SK-N-SH treated with all-trans-retinoic acid at 6 μM for 48 hours (cell line): ENCODE data around the gene PRUNE2.

ENCODE experiments used
- ATAC-seq: fragments of 200-7000 bp; cut with Tn5 transposase; 3 replicates; pipeline ENCODE4 v1.9.1; 2020; ENCODE audit warnings: mild to moderate bottlenecking, moderate library complexity
- ARNTL ChIP-seq: fragments of 450-650 bp; formaldehyde crosslinking; IDR thresholded peaks from 2 replicates; pipeline ENCODE4 v1.5.0; 2020; ENCODE audit warnings: low read depth, mild to moderate bottlenecking, moderate library complexity, borderline replicate concordance
- CREB5 ChIP-seq: fragments of 250-450 bp; sonication (Bioruptor Pico); IDR thresholded peaks from 2 replicates; pipeline ENCODE4 v1.5.1; 2020; ENCODE audit warnings: low read depth, mild to moderate bottlenecking, moderate library complexity
- CSDC2 ChIP-seq: fragments of 250-450 bp; sonication (Bioruptor Pico); IDR thresholded peaks from 2 replicates; pipeline ENCODE4 v1.5.0; 2020; ENCODE audit warnings: mild to moderate bottlenecking, moderate library complexity
- CSRNP3 ChIP-seq: fragments of 250-450 bp; sonication (Bioruptor Pico); IDR thresholded peaks from 2 replicates; pipeline ENCODE4 v1.5.1; 2021; ENCODE audit warnings: mild to moderate bottlenecking, moderate library complexity
- ESRRG ChIP-seq: fragments of 250-450 bp; sonication (Bioruptor Pico); IDR thresholded peaks from 2 replicates; pipeline ENCODE4 v1.6.1; 2021; ENCODE audit warnings: mild to moderate bottlenecking
- GLIS3 ChIP-seq: fragments of 250-450 bp; sonication (Bioruptor Pico); IDR thresholded peaks from 2 replicates; pipeline ENCODE4 v1.5.0; 2020; ENCODE audit warnings: mild to moderate bottlenecking, moderate library complexity
- ISL1 ChIP-seq: fragments of 250-450 bp; sonication (Bioruptor Pico); IDR thresholded peaks from 2 replicates; pipeline ENCODE4 v2.1.2; 2022; ENCODE audit warnings: mild to moderate bottlenecking, moderate library complexity
- OSR1 ChIP-seq: fragments of 250-450 bp; sonication (Bioruptor Pico); IDR thresholded peaks from 2 replicates; pipeline ENCODE4 v1.8.0; 2022; ENCODE audit warnings: moderate library complexity, mild to moderate bottlenecking, inconsistent platforms
- POU6F1 ChIP-seq: fragments of 250-450 bp; sonication (Bioruptor Pico); IDR thresholded peaks from 2 replicates; pipeline ENCODE4 v1.8.0; 2021; ENCODE audit warnings: low read depth, mild to moderate bottlenecking, moderate library complexity, borderline replicate concordance
- PPARA ChIP-seq: fragments of 250-450 bp; sonication (Bioruptor Pico); IDR thresholded peaks from 2 replicates; pipeline ENCODE4 v1.5.0; 2020; ENCODE audit warnings: mild to moderate bottlenecking, borderline replicate concordance
- RARB ChIP-seq: fragments of 250-450 bp; sonication (Bioruptor Pico); IDR thresholded peaks from 2 replicates; pipeline ENCODE4 v1.8.0; 2021; ENCODE audit warnings: mild to moderate bottlenecking, moderate library complexity
- SNAI2 ChIP-seq: fragments of 250-450 bp; sonication (Bioruptor Pico); IDR thresholded peaks from 2 replicates; pipeline ENCODE4 v1.5.0; 2020; ENCODE audit warnings: mild to moderate bottlenecking, moderate library complexity
- TCF4 ChIP-seq: fragments of 250-450 bp; sonication (Bioruptor Pico); IDR thresholded peaks from 2 replicates; pipeline ENCODE4 v1.8.0; 2021; ENCODE audit warnings: mild to moderate bottlenecking, moderate library complexity, borderline replicate concordance
- TOX ChIP-seq: fragments of 250-450 bp; sonication (Bioruptor Pico); IDR thresholded peaks from 2 replicates; pipeline ENCODE4 v1.8.0; 2021; ENCODE audit warnings: mild to moderate bottlenecking, moderate library complexity, borderline replicate concordance
- TSHZ2 ChIP-seq: fragments of 250-450 bp; sonication (Bioruptor Pico); IDR thresholded peaks from 2 replicates; pipeline ENCODE4 v1.5.0; 2020; ENCODE audit warnings: mild to moderate bottlenecking, moderate library complexity
- ZC3H10 ChIP-seq: fragments of 250-450 bp; sonication (Bioruptor Pico); IDR thresholded peaks from 2 replicates; pipeline ENCODE4 v1.5.1; 2021; ENCODE audit warnings: mild to moderate bottlenecking, moderate library complexity
- ZFP30 ChIP-seq: fragments of 450-650 bp; formaldehyde crosslinking; IDR thresholded peaks from 2 replicates; pipeline ENCODE4 v1.5.0; 2022; ENCODE audit warnings: mild to moderate bottlenecking, moderate library complexity
- ZNF565 ChIP-seq: fragments of 450-650 bp; formaldehyde crosslinking; conservative IDR thresholded peaks from 2 replicates; pipeline ENCODE4 v1.5.0; 2020; ENCODE audit warnings: low read depth, mild to moderate bottlenecking, moderate library complexity
- ZNF70 ChIP-seq: fragments of 450-650 bp; formaldehyde crosslinking; IDR thresholded peaks from 2 replicates; pipeline ENCODE4 v1.5.0; 2020; ENCODE audit warnings: mild to moderate bottlenecking, moderate library complexity
- ZNF8 ChIP-seq: fragments of 450-650 bp; formaldehyde crosslinking; IDR thresholded peaks from 2 replicates; pipeline ENCODE4 v1.5.0; 2020; ENCODE audit warnings: mild to moderate bottlenecking, moderate library complexity

Gene PRUNE2

GRCh38 chr9:76856016-76856415, 49.9 kb downstream of the PRUNE2 start:
- no peak for ATAC-seq
- TF ChIP-seq PPARA (CRISPR knock-in tag) (no peak), ZNF8 (CRISPR knock-in tag) (no peak), ZFP30 (CRISPR knock-in tag) (no peak), OSR1 (CRISPR knock-in tag) (no peak), CSDC2 (CRISPR knock-in tag) (no peak), POU6F1 (CRISPR knock-in tag) (no peak), ZNF70 (no peak), TSHZ2 (CRISPR knock-in tag) (no peak), RARB (no peak), ESRRG (CRISPR knock-in tag) (no peak), CSRNP3 (CRISPR knock-in tag) (no peak), ISL1 (CRISPR knock-in tag) (no peak), ARNTL (CRISPR knock-in tag) (no peak), ZC3H10 (CRISPR knock-in tag) (no peak)

- no peak for ATAC-seq
- TF ChIP-seq TCF4 (CRISPR knock-in tag) (no peak), ZFP30 (CRISPR knock-in tag) (no peak), SNAI2 (no peak), CREB5 (CRISPR knock-in tag) (no peak), GLIS3 (no peak), ARNTL (CRISPR knock-in tag) (no peak), CSDC2 (CRISPR knock-in tag) (no peak), TSHZ2 (CRISPR knock-in tag) (no peak), ZNF8 (CRISPR knock-in tag) (no peak), ESRRG (CRISPR knock-in tag) (no peak)
These were observed 50.9 kb downstream of the PRUNE2 start for GRCh38 chr9:76855015-76855414.

DNA sequence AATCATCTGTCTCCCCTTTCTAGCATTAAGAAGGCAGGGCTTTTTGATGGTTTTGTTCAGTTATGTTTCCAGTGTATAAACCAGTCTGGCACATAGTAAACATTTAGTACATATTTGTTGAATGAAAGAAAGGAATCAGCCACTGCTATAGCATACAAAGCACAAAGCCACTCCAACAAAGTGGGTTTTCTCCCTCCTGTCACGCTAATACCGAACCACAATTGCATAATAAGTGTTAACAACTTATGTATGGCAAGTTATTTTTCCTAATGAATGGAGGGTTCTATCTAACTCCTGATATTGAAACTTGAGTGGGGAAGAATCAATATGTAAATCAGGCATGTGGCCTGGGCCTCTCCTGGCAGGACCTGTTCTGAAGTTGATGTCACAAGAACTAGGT, 53.9 kb downstream of the PRUNE2 start:
- no peak for ATAC-seq
- TF ChIP-seq CREB5 (CRISPR knock-in tag), result no peak
- no peak for TF ChIP-seq GLIS3
- TF ChIP-seq RARB, result no peak
- TF ChIP-seq TOX (CRISPR knock-in tag), result no peak
- TF ChIP-seq ZNF8 (CRISPR knock-in tag), result no peak
- TF ChIP-seq POU6F1 (CRISPR knock-in tag), result no peak
- TF ChIP-seq ZFP30 (CRISPR knock-in tag), result no peak
- TF ChIP-seq ZC3H10 (CRISPR knock-in tag), result no peak
- no peak for TF ChIP-seq PPARA (CRISPR knock-in tag)
- no peak for TF ChIP-seq ZNF565 (CRISPR knock-in tag)
- no peak for TF ChIP-seq OSR1 (CRISPR knock-in tag)
- TF ChIP-seq ARNTL (CRISPR knock-in tag), result no peak
- TF ChIP-seq SNAI2, result no peak
- no peak for TF ChIP-seq CSDC2 (CRISPR knock-in tag)
- no peak for TF ChIP-seq ESRRG (CRISPR knock-in tag)
- no peak for TF ChIP-seq ISL1 (CRISPR knock-in tag)
- TF ChIP-seq, all 23 proteins: peak for 0
